ENCODE measurements around the gene REN. TPM values are rescaled to one million over a fixed set of nuclear protein-coding genes. Genes with fewer than 3 reads are reported as not detected.

The REN gene
- not detected for polyA plus RNA-seq (2012; ENCODE audit: low read depth, missing spikeins)

DNA sequence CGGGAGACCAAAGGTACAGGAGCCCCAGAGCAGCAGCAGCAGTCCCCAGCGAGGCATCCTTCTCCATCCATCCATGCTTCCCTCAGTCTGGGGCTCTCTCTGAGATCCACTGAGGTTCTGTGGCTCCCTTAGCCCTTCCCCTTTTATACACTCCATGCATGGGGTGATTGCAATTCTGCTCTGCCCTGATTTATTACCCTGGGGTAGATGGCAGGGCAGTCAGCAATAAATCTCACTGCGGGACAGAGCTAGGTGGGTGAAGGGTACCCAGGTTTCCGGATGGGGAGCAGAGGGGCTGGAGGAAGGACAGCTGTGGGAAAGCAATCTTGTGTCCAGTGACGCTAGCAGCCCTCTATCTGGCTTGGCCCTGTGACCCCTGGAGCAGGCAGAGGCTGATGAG is at the start of gene REN:
Gene REN (minus strand): TSS at position 119 of the 400 bp plus-strand sequence. CDS start 44 bp downstream, at position 75.
- FAIRE-seq (no peak), DNase-seq (ENCODE audit: insufficient read length, low spot score) (no peak)
- TF ChIP-seq POU2F2 (IDR thresholded peaks at IDR 0.05; ENCODE audit: low read depth, low read length) (no peak), POLR2A (IDR thresholded peaks at IDR 0.05; ENCODE audit: low read depth, low read length) (no peak), PAX5 (IDR thresholded peaks at IDR 0.05; ENCODE audit: insufficient read depth, low read length, severe bottlenecking) (no peak), TAF1 (IDR thresholded peaks at IDR 0.05; ENCODE audit: low read depth, low read length) (no peak)

DNA sequence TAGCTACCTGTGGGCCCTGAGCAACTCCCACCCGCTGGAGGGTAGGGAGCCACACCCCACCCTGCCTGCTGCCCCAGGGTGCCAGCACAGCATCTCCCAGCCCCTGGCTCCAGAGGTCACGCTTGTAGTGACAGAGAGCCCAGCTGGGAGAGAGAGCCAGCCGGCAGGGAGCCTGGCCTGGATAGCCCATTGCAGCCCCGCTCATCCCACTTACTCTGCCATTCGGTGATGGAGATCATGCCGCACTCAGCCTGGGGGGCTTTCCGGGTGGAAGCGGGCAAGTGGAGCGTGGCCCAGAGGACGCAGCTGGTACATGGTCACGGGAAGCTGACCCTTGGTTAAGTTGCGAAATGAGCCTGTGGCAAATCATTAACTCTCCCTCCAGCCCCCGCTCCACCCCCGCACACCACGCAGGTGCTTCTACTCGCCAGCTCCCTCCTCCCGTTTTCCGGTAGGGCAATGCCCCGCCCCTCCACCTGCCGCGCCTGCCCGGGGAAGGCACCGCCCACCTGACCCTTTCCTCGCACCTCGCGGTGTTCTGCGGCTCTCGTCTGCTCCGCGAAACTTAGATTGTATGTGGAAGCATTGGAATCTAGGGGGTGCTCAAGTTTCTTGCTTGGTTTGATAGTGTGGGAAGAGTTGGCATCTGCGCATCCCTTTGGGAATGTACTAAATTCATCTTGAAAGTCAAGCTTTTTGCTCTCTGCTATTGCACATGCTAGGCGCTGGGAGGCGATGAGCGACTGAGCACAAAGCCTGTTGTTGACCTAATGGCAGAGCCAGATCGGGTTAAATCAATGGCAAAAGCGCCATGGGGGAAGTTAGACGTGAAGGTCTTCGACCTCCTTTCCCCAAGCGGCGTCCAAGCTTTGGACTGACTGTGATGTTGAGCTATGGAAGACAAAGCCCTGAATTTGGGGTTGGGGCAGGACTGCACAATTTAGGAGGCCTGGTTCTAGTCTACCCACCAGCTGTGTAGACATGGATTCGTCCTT is 47.8 kb upstream of the REN start, which contains the start of gene GOLT1A:
Gene GOLT1A (minus strand): TSS at position 321 of the 995 bp plus-strand sequence. CDS start 82 bp downstream, at position 239.
- DNase-seq (ENCODE audit: insufficient read length, low spot score) (peak; percentile 42), FAIRE-seq (peak; percentile 9)
- TF ChIP-seq SPI1 (IDR thresholded peaks at IDR 0.05; ENCODE audit: low read depth, low read length) (no peak), PAX5 (IDR thresholded peaks at IDR 0.05; ENCODE audit: insufficient read depth, low read length, severe bottlenecking) (peak; percentile 62)

- FAIRE-seq, result no peak
These were observed 46.6 kb upstream of the REN start for GRCh38 chr1:204212715-204213114.

DNA sequence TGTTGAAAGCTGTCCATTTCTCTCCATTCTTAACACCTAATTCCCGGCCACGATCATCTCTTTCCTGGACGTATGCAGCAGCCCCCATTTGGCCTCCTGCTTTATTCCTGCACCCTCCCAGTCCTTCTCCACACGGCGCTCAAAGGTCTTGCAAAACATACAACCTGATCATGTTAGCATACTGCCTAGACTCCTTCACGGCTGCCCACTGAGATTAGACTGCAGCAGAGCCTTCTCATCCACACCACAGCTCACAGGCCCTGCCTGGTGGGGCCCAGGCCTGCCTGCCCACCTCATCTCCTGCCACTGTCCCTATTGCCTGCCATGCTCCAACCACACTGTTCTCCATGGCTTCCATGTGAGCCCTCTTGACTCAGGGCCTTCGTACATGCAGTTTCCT is 44.9 kb upstream of the REN start:
- no peak for TF ChIP-seq POLR2A (IDR thresholded peaks at IDR 0.05; ENCODE audit: low read depth, low read length)
- no peak for TF ChIP-seq PAX5 (IDR thresholded peaks at IDR 0.05; ENCODE audit: insufficient read depth, low read length, severe bottlenecking)
- no peak for TF ChIP-seq TAF1 (IDR thresholded peaks at IDR 0.05; ENCODE audit: low read depth, low read length)
- no peak for TF ChIP-seq SPI1 (IDR thresholded peaks at IDR 0.05; ENCODE audit: low read depth, low read length)
- TF ChIP-seq POU2F2 (IDR thresholded peaks at IDR 0.05; ENCODE audit: low read depth, low read length), result no peak
- no peak for TF ChIP-seq POLR2AphosphoS5 (IDR thresholded peaks at IDR 0.05; ENCODE audit: low read depth, low read length)
- DNase-seq (ENCODE audit: insufficient read length, low spot score), result no peak
- no peak for FAIRE-seq

More at GRCh38 chr1:204212715-204213114, 46.6 kb upstream of the REN start:
- no peak for DNase-seq (ENCODE audit: insufficient read length, low spot score)
- TF ChIP-seq POLR2AphosphoS5 (IDR thresholded peaks at IDR 0.05; ENCODE audit: low read depth, low read length), result no peak
- no peak for TF ChIP-seq POU2F2 (IDR thresholded peaks at IDR 0.05; ENCODE audit: low read depth, low read length)
- TF ChIP-seq SPI1 (IDR thresholded peaks at IDR 0.05; ENCODE audit: low read depth, low read length), result no peak
- TF ChIP-seq POLR2A (IDR thresholded peaks at IDR 0.05; ENCODE audit: low read depth, low read length), result no peak
- TF ChIP-seq TAF1 (IDR thresholded peaks at IDR 0.05; ENCODE audit: low read depth, low read length), result no peak
- no peak for TF ChIP-seq PAX5 (IDR thresholded peaks at IDR 0.05; ENCODE audit: insufficient read depth, low read length, severe bottlenecking)

GRCh38 chr1:204207136-204207616 is 41.0 kb upstream of the REN start:
- FAIRE-seq (no peak), DNase-seq (ENCODE audit: insufficient read length, low spot score) (peak; percentile 65)
- TF ChIP-seq TAF1 (IDR thresholded peaks at IDR 0.05; ENCODE audit: low read depth, low read length), result no peak

DNA sequence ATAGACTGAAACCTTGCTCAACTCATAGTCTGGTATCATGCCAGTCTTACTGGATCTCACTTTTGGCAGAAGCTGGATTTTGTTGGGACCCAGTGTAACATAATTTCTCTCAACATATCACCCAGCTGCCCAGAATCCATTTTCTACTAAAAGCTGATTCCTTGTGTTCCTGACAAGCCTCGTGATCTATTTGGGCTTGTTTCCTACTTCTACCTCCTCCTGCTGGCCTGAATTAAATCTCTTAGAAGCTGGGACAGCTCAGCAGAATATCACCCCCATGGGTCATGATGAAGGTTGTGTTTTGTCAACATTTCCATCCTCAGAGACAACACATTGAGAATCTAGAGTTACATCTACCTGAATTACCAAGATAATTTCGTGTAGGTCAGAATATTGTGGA is 40.0 kb upstream of the REN start:
- no peak for FAIRE-seq
- TF ChIP-seq PAX5 (IDR thresholded peaks at IDR 0.05; ENCODE audit: insufficient read depth, low read length, severe bottlenecking) (no peak), POLR2A (IDR thresholded peaks at IDR 0.05; ENCODE audit: low read depth, low read length) (no peak), SPI1 (IDR thresholded peaks at IDR 0.05; ENCODE audit: low read depth, low read length) (no peak), POU2F2 (IDR thresholded peaks at IDR 0.05; ENCODE audit: low read depth, low read length) (no peak), TAF1 (IDR thresholded peaks at IDR 0.05; ENCODE audit: low read depth, low read length) (no peak), POLR2AphosphoS5 (IDR thresholded peaks at IDR 0.05; ENCODE audit: low read depth, low read length) (no peak)
- DNase-seq (ENCODE audit: insufficient read length, low spot score), result no peak

GRCh38 chr1:204205486-204205885 is 39.3 kb upstream of the REN start:
- DNase-seq (ENCODE audit: insufficient read length, low spot score), result no peak
- no peak for FAIRE-seq
- TF ChIP-seq PAX5 (IDR thresholded peaks at IDR 0.05; ENCODE audit: insufficient read depth, low read length, severe bottlenecking), result no peak
- TF ChIP-seq SPI1 (IDR thresholded peaks at IDR 0.05; ENCODE audit: low read depth, low read length), result no peak
- TF ChIP-seq POLR2AphosphoS5 (IDR thresholded peaks at IDR 0.05; ENCODE audit: low read depth, low read length), result no peak
- TF ChIP-seq TAF1 (IDR thresholded peaks at IDR 0.05; ENCODE audit: low read depth, low read length), result no peak
- TF ChIP-seq POU2F2 (IDR thresholded peaks at IDR 0.05; ENCODE audit: low read depth, low read length), result no peak
- TF ChIP-seq POLR2A (IDR thresholded peaks at IDR 0.05; ENCODE audit: low read depth, low read length), result no peak

DNA sequence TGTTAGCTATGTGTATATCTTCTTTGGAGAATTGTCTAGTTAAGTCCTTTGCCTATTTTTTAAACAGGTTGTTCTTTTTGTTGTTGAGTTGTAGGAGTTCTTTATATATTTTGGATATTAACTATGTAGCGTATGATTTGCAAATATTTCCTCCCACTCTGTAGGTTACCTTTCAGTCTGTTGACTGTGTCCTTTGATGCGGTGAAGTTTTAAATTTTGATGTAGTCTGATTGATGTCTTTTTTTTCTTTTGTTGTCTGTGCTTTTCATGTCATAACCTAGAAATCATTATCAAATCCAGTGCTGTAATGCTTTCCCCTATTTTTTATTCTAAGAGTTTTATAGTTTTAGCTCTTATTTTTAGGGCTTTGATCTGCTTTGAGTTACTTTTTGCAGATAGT is 38.8 kb upstream of the REN start:
- DNase-seq (ENCODE audit: insufficient read length, low spot score), result no peak
- TF ChIP-seq POU2F2 (IDR thresholded peaks at IDR 0.05; ENCODE audit: low read depth, low read length), result no peak
- TF ChIP-seq TAF1 (IDR thresholded peaks at IDR 0.05; ENCODE audit: low read depth, low read length), result no peak
- no peak for TF ChIP-seq SPI1 (IDR thresholded peaks at IDR 0.05; ENCODE audit: low read depth, low read length)
- TF ChIP-seq PAX5 (IDR thresholded peaks at IDR 0.05; ENCODE audit: insufficient read depth, low read length, severe bottlenecking), result no peak
- no peak for TF ChIP-seq POLR2A (IDR thresholded peaks at IDR 0.05; ENCODE audit: low read depth, low read length)
- TF ChIP-seq POLR2AphosphoS5 (IDR thresholded peaks at IDR 0.05; ENCODE audit: low read depth, low read length), result no peak
- FAIRE-seq, result no peak

GRCh38 chr1:204203206-204203767 is 37.1 kb upstream of the REN start:
- FAIRE-seq (no peak), DNase-seq (ENCODE audit: insufficient read length, low spot score) (no peak)

More at GRCh38 chr1:204203206-204203767, 37.1 kb upstream of the REN start:
- no peak for TF ChIP-seq SPI1 (IDR thresholded peaks at IDR 0.05; ENCODE audit: low read depth, low read length)
- no peak for TF ChIP-seq POU2F2 (IDR thresholded peaks at IDR 0.05; ENCODE audit: low read depth, low read length)
- TF ChIP-seq TAF1 (IDR thresholded peaks at IDR 0.05; ENCODE audit: low read depth, low read length), result no peak
- TF ChIP-seq POLR2AphosphoS5 (IDR thresholded peaks at IDR 0.05; ENCODE audit: low read depth, low read length), result no peak
- no peak for TF ChIP-seq PAX5 (IDR thresholded peaks at IDR 0.05; ENCODE audit: insufficient read depth, low read length, severe bottlenecking)
- no peak for TF ChIP-seq POLR2A (IDR thresholded peaks at IDR 0.05; ENCODE audit: low read depth, low read length)

Data from GM12891 (cell line).